CD4-positive, alpha-beta memory T cell (primary cell): ENCODE data around the gene TMEM59. TPM values are rescaled to one million over a fixed set of nuclear protein-coding genes. Genes with fewer than 3 reads are reported as not detected.
"Not testable (repeated sequence)": the region's sequence is repeated elsewhere in the genome, so short reads cannot be mapped to it uniquely, and the experiment has no call there.

Experiments
- CTCF ChIA-PET: fragments of 350-600 bp; sonication (Branson Sonifier 250); formaldehyde crosslinking; loops from one replicate; lab custom pipeline; 2021; ENCODE audit warnings: inconsistent platforms; ENCODE audit not compliant: partially characterized antibody; lab: Charles Lee
- POLR2A ChIA-PET: fragments of 350-600 bp; sonication (Branson Sonifier 250); formaldehyde crosslinking; loops from one replicate; lab custom pipeline; 2021; ENCODE audit not compliant: partially characterized antibody; lab: Charles Lee
- DNase-seq, 5 donors: peaks; one replicate each; pipeline versions ENCODE4 v3.0.0 to v3.0.0-alpha.2; 2020 to 2022; ENCODE audit warnings: mixed read lengths in 1 of 5
- H3K27ac ChIP-seq: one replicate; pipeline ENCODE4 v1.7.0; 2013; ENCODE audit warnings: low read depth, low read length
- H3K27me3 ChIP-seq: 2 replicates; pipeline ENCODE4 v1.7.0; 2013; ENCODE audit warnings: mild to moderate bottlenecking, low read length, moderate library complexity; ENCODE audit not compliant: insufficient read depth
- H3K36me3 ChIP-seq: 2 replicates; pipeline ENCODE4 v1.7.0; 2013; ENCODE audit warnings: mild to moderate bottlenecking, low read length, moderate library complexity; ENCODE audit not compliant: insufficient read depth
- H3K4me1 ChIP-seq: 2 replicates; pipeline ENCODE4 v1.7.0; 2013; ENCODE audit warnings: mild to moderate bottlenecking, low read length, moderate library complexity; ENCODE audit not compliant: insufficient read depth
- H3K4me3 ChIP-seq, 2 donors: one replicate each; pipeline ENCODE4 v1.7.0; 2013; ENCODE audit warnings: low read length in 2 of 2, mild to moderate bottlenecking in 1 of 2
- H3K9me3 ChIP-seq, 2 donors: one replicate each; pipeline ENCODE4 v1.7.0; 2013; ENCODE audit warnings: low read length in 2 of 2, control low read depth in 1 of 2; ENCODE audit not compliant: control insufficient read depth in 1 of 2
- H3K27ac Mint-ChIP-seq, 7 donors: one replicate each; pipeline ENCODE4 v1.8.0; 2020 to 2021; ENCODE audit warnings: mixed read lengths in 7 of 7, mild to moderate bottlenecking in 6 of 7, inconsistent platforms in 3 of 7, moderate library complexity in 3 of 7
- H3K27me3 Mint-ChIP-seq, 2 donors: one replicate each; pipeline ENCODE4 v1.8.0; 2020 to 2021; ENCODE audit warnings: mixed read lengths in 2 of 2
- H3K36me3 Mint-ChIP-seq, 2 donors: one replicate each; pipeline ENCODE4 v1.8.0; 2020 to 2021; ENCODE audit warnings: mixed read lengths in 2 of 2, inconsistent platforms in 1 of 2, mild to moderate bottlenecking in 1 of 2
- H3K4me1 Mint-ChIP-seq, 4 donors: one replicate each; pipeline ENCODE4 v1.8.0; 2020 to 2021; ENCODE audit warnings: mixed read lengths in 4 of 4, mild to moderate bottlenecking in 1 of 4
- H3K4me3 Mint-ChIP-seq, 8 donors: one replicate each; pipeline ENCODE4 v1.8.0; 2020 to 2021; ENCODE audit warnings: mixed read lengths in 8 of 8, mild to moderate bottlenecking in 7 of 8, moderate library complexity in 6 of 8, inconsistent platforms in 3 of 8
- H3K9me3 Mint-ChIP-seq, 8 donors: one replicate each; pipeline ENCODE4 v1.8.0; 2020 to 2021; ENCODE audit warnings: mixed read lengths in 8 of 8, mild to moderate bottlenecking in 5 of 8, inconsistent platforms in 3 of 8, moderate library complexity in 1 of 8
- intact Hi-C: fragments of 100-400 bp; cut with micrococcal nuclease; formaldehyde crosslinking; loops from one replicate; pipeline ENCODE4 v1.15.1; 2023
- polyA plus RNA-seq, 2 donors: library from polyadenylated mRNA; unstranded; fragments of 300-500 nt; fragmentation: Illumina TruSeq; gene quantifications; one replicate each; pipeline ENCODE4 v1.2.3, GENCODE V29; 2021
- total RNA-seq, 2 experiments: library from RNA; stranded (reverse); gene quantifications; one replicate each; pipeline ENCODE4 v1.2.3, GENCODE V29; 2021

TMEM59 gene
- total and polyA plus RNA-seq, 4 experiments from 2014 or later, result 212 to 1,059 (median 378) TPM

DNA sequence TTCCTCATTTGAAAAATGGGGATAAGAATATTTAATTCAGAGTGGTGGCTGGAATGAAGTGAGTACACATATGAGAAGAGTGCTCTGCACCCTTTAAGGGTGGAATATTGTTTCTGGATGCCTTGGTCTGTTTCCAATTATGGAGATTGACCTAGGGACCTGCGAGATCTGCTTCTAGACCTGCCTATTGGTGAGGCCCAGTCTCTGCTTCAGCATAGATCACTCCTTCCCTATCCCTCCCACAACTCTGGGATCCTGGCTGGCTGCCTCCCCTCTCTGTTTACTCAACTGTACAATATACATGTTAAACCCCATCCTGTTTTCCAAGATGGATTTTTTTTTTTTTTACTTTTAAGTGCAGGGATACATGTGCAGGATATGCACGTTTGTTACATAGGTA lies 28.6 kb downstream of the TMEM59 start:
- Histone ChIP-seq H3K27me3 (no peaks in the 10 kb centered on the region), H3K4me1 (no peaks in the 10 kb centered on the region), H3K27ac (no peak overlapping the region), H3K36me3 (peaks cover 3% of the 10 kb centered on the region), H3K4me3 (no peak overlapping the region), H3K9me3 (no peaks in the 10 kb centered on the region)
- no peaks in the 10 kb centered on the region for H3K27me3 Mint-ChIP-seq
- no peak for DNase-seq
- peaks cover 8 to 10% of the 10 kb centered on the region in 2 donors for H3K36me3 Mint-ChIP-seq
- ChIA-PET POLR2A (interaction anchor here (0.7 kb wide), 1 partner anchor 22 kb away, joined by 3 read pairs; no protein-coding TSS in a partner anchor), CTCF (no interaction called here)
- H3K27ac Mint-ChIP-seq, result no peak overlapping the region
- no peaks in the 10 kb centered on the region for H3K9me3 Mint-ChIP-seq
- intact Hi-C loops, result no loop called here
- H3K4me1 Mint-ChIP-seq, result no peaks in the 10 kb centered on the region
- no peak overlapping the region for H3K4me3 Mint-ChIP-seq

DNA sequence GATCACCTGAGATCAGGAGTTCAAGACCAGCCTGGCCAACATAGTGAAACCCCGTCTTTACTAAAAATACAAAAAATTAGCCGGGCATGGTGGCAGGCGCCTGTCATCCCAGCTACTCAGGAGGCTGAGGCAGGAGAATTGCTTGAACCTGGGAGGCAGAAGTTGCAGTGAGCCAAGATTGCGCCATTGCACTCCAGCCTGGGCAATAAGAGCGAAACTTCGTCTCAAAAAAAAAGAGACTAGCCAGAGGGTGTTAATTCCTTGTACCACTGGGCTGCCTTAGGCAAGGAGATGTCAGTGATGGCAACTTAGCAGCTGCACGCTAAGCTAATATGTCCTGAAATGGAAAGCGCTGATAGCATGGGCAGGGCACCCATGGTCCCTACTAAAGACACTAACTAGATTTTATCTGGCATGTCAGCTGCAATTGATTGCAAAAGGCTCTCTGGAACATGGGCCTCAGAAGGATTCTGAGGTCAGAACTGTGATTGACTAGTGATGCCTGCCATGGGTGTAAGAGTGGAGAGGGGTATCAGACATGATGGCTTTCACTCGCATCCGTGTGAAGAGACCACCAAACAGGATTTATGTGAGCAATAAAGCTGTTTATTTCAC lies 33.3 kb downstream of the TMEM59 start:
- H3K4me1 ChIP-seq, intact Hi-C loops, H3K4me3 Mint-ChIP-seq, H3K27ac ChIP-seq, H3K36me3 ChIP-seq, CTCF ChIA-PET, H3K27ac Mint-ChIP-seq, H3K4me1 Mint-ChIP-seq, H3K27me3 ChIP-seq, H3K27me3 Mint-ChIP-seq, DNase-seq, H3K9me3 ChIP-seq, H3K4me3 ChIP-seq, POLR2A ChIA-PET, H3K9me3 Mint-ChIP-seq, H3K36me3 Mint-ChIP-seq: not testable (repeated sequence)

DNA sequence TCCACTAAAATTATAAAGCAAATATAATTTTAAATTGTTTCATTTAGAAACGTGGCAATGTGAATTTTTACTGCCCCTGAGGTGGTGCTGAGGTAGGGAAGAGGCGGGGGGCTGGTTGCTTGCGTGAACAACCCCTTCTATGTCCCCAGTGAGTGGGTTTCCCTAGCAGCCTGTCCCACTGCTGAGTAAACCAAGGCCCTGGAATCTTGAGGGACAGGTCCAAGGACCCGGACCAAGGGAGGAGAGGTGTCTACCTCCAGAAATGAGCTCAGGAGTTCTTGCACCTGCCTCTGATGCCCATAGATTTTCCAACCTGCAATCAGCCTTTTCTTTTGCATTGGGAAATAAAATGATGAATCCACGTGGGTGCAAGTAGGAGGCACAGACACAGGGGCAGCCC lies 34.4 kb downstream of the TMEM59 start:
- intact Hi-C loops, result no loop called here
- Mint-ChIP-seq H3K36me3 (no peaks in the 10 kb centered on the region), H3K4me3 (no peak overlapping the region), H3K27me3 (peaks cover 0 to 1% of the 10 kb centered on the region in 2 donors), H3K9me3 (no peaks in the 10 kb centered on the region), H3K4me1 (no peaks in the 10 kb centered on the region), H3K27ac (no peak overlapping the region)
- Histone ChIP-seq H3K27me3 (no peaks in the 10 kb centered on the region), H3K27ac (no peak overlapping the region), H3K4me3 (no peak overlapping the region), H3K4me1 (no peaks in the 10 kb centered on the region), H3K9me3 (no peaks in the 10 kb centered on the region), H3K36me3 (no peaks in the 10 kb centered on the region)
- no peak for DNase-seq
- CTCF ChIA-PET, result no interaction called here
- POLR2A ChIA-PET, result no interaction called here

DNA sequence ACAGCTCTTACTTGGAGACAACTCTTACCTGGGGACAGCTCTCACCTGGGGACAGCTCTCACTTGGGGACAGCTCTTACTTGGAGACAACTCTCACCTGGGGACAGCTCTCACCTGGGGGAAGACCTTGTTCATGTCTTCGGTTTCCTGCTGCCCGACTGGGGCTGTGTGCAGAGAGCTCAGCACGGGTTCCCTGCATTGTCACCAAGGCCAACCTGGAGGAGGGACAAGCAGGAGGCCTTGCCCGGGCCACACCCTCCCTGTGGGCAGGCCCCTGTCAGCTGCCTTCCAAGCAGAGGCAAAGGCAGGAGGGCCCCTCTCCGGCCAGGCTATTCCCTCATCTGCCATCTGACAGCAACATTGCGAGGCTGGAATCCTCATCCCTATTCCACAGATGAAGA lies 35.0 kb downstream of the TMEM59 start, which contains the start of gene LDLRAD1:
Gene LDLRAD1, minus strand, starts transcription at position 208 of the 400 bp plus-strand sequence. Its CDS starts 74 bp downstream, at position 134.
- Histone ChIP-seq H3K4me3 (no peak within 1 kb of the TSS), H3K27me3 (no peaks in the 10 kb centered on the region), H3K36me3 (no peaks in the 10 kb centered on the region), H3K4me1 (no peaks in the 10 kb centered on the region), H3K27ac (no peak within 1 kb of the TSS), H3K9me3 (no peaks in the 10 kb centered on the region)
- CTCF ChIA-PET, result interaction anchor here (0.6 kb wide), 1 partner anchor 1096 kb away, joined by 3 read pairs; the partner anchor contains the start of gene ECHDC2
- H3K36me3 Mint-ChIP-seq, result no peaks in the 10 kb centered on the region
- H3K27me3 Mint-ChIP-seq, result peaks cover 0 to 4% of the 10 kb centered on the region in 2 donors
- no peaks in the 10 kb centered on the region for H3K4me1 Mint-ChIP-seq
- no peak within 1 kb of the TSS for H3K4me3 Mint-ChIP-seq
- no peak for DNase-seq
- no peak within 1 kb of the TSS for H3K27ac Mint-ChIP-seq
- no peaks in the 10 kb centered on the region for H3K9me3 Mint-ChIP-seq
- POLR2A ChIA-PET, result no interaction called here
- intact Hi-C loops, result no loop called here

DNA sequence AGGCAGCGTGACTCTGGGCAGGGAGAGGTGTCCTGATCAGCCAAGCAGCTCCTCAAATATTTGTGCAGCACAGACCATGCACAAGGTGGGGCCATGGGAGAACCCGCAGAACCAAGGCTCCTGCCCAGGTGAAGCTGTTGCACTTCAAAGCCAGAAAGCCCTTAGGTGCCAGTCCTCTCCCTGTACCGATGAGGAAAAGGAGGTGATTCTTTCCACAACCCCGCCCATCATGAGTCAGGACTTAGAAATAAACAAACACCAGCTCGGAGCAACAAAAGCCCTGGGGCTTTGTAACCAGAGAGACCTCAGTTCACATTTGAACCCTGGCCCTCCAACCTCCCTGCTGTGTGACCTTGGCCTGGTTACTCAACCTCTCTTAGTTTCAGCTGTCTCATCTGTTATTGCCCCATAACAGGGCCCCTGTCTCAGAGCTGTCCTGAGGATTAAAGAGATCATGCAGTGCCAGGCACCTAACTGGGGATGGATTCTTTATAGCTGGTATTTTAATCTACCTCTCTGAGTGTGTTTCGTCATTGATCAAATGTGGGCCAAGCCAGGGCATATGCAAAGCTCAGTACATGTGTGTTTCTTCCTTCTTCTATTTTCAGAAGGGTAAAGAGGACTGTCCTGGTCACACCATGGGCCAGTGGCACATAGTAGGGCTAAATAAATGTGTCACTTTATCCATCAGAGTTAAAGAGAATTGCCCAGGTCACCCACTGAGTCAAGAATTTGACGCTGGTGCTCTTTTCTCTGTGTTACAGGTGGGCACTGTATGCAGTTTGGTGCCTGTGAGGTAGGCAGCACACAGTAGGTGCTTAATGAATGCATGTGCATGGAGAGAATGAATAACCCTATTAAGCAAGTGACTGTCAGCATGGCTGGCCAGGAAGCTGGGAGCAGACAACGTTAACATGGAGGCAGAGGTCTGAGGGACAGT lies 36.4 kb downstream of the TMEM59 start:
- POLR2A ChIA-PET, result no interaction called here
- H3K36me3 ChIP-seq, result no peaks in the 10 kb centered on the region
- no peak for DNase-seq
- no peaks in the 10 kb centered on the region for H3K9me3 ChIP-seq
- no peak overlapping the region for H3K4me3 ChIP-seq
- no peaks in the 10 kb centered on the region for H3K27me3 ChIP-seq
- intact Hi-C loops, result no loop called here
- H3K4me1 ChIP-seq, result no peaks in the 10 kb centered on the region
- no peak overlapping the region for H3K27ac Mint-ChIP-seq
- H3K27me3 Mint-ChIP-seq, result peaks cover 0 to 6% of the 10 kb centered on the region in 2 donors
- H3K27ac ChIP-seq, result no peak overlapping the region
- no peaks in the 10 kb centered on the region for H3K4me1 Mint-ChIP-seq
- no peaks in the 10 kb centered on the region for H3K36me3 Mint-ChIP-seq
- no peaks in the 10 kb centered on the region for H3K9me3 Mint-ChIP-seq
- CTCF ChIA-PET, result no interaction called here
- H3K4me3 Mint-ChIP-seq, result no peak overlapping the region

DNA sequence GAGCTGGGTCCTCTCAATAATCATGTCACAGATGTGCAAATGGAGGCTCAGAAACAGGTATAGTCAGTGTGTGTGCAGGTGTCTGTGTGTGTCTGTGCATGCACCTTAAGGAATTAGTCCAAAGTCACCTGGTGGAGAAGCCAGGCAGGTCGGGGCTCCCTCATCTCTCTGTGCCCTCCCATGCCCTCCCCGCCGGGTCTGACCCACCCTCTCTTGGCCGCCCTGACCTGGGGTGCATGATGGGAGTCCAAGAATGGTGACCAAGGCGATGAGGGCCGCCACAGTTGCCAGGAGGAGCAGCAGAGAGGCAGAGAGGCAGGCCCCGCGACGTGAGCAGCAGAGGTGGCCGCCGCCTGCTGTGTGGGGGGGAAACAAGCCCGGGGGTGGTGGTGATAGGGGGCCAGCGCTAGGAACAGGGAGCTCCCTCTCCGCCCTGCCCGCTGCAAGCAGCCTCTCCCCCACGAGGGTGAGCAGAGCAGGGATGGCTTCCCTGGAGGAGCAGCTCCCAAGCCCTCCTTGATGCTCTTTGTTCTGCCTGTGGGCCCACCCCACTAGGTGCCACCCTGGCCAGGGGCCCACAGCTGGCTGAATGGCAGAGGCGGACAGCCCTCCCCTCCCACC lies 38.9 kb downstream of the TMEM59 start:
- ChIA-PET CTCF (no interaction called here), POLR2A (no interaction called here)
- Mint-ChIP-seq H3K27me3 (peaks cover 5 to 12% of the 10 kb centered on the region in 2 donors), H3K9me3 (no peaks in the 10 kb centered on the region), H3K27ac (no peak overlapping the region), H3K36me3 (no peaks in the 10 kb centered on the region), H3K4me3 (no peak overlapping the region), H3K4me1 (no peaks in the 10 kb centered on the region)
- Histone ChIP-seq H3K27me3 (no peaks in the 10 kb centered on the region), H3K9me3 (no peaks in the 10 kb centered on the region), H3K36me3 (no peaks in the 10 kb centered on the region), H3K4me1 (no peaks in the 10 kb centered on the region), H3K27ac (no peak overlapping the region), H3K4me3 (no peak overlapping the region)
- intact Hi-C loops, result no loop called here
- DNase-seq, result no peak

DNA sequence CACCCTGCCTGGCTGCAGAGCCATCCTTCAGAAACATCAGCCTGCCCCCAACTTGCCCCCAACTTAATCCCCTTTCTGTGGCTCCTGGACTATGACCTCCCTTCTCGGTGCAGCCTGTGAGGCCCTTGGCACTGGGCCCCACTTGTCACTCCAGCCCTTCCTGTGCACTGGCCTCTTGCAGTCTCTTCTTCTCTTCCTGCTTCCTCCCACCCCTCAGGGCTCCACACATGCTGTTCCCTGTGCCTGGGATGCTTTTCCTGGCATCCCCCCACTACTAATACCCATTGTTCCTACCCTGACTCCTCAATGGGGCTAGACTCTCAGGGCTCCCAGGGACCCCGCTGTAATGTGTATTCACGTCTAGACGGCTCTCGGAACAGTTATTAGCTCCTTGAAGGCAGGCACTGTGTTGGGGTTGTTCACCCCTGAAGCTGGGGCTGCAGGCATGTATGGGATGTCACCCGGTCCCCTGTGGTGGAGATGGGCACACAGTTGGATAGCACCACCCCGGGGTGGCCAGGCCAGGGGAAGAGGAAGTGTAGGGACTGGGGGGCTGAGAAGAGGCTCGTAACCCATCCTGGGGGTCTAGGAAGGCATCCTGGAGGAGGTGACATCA lies 39.5 kb downstream of the TMEM59 start:
- ChIA-PET CTCF (no interaction called here), POLR2A (no interaction called here)
- DNase-seq, result no peak
- Mint-ChIP-seq H3K4me3 (no peak overlapping the region), H3K4me1 (no peaks in the 10 kb centered on the region), H3K27me3 (peaks cover 5 to 12% of the 10 kb centered on the region in 2 donors), H3K36me3 (no peaks in the 10 kb centered on the region), H3K9me3 (no peaks in the 10 kb centered on the region), H3K27ac (no peak overlapping the region)
- no peaks in the 10 kb centered on the region for H3K4me1 ChIP-seq
- H3K36me3 ChIP-seq, result no peaks in the 10 kb centered on the region
- no peaks in the 10 kb centered on the region for H3K27me3 ChIP-seq
- H3K4me3 ChIP-seq, result no peak overlapping the region
- H3K27ac ChIP-seq, result no peak overlapping the region
- H3K9me3 ChIP-seq, result no peaks in the 10 kb centered on the region
- intact Hi-C loops, result no loop called here
